HL-60 (cell line): Measurements from ENCODE around the gene CDR2L.

Experiments
- DNase-seq, 2 experiments: peaks; one replicate each; pipeline ENCODE4 v3.0.0-alpha.2; 2010 to 2020; ENCODE audit warnings: low read depth in 1 of 2, low spot score in 1 of 2
- H3K27ac ChIP-seq: fragments of 250-450 bp; sonication (Bioruptor Pico); replicated peaks from 2 replicates; pipeline ENCODE4 v1.5.1; 2020; ENCODE audit warnings: mild to moderate bottlenecking, moderate library complexity
- H3K27me3 ChIP-seq: fragments of 250-450 bp; sonication (Bioruptor Pico); 2 replicates; pipeline ENCODE4 v1.5.1; 2021; ENCODE audit warnings: mild to moderate bottlenecking, moderate library complexity; ENCODE audit not compliant: insufficient read depth, poor library complexity, severe bottlenecking
- H3K4me3 ChIP-seq: replicated peaks from 2 replicates; pipeline ENCODE4 v1.5.1; 2011; ENCODE audit warnings: mild to moderate bottlenecking, control low read depth, low read length; ENCODE audit not compliant: insufficient read depth
- GABPA ChIP-seq: IDR thresholded peaks from 2 replicates; pipeline ENCODE4 v1.6.1; 2012; ENCODE audit warnings: low read depth
- POLR2AphosphoS5 ChIP-seq: IDR thresholded peaks from 2 replicates; pipeline ENCODE4 v1.6.1; 2012; ENCODE audit warnings: low read depth
- SPI1 ChIP-seq: IDR thresholded peaks from 2 replicates; pipeline ENCODE4 v1.6.1; 2012; ENCODE audit warnings: low read depth, mild to moderate bottlenecking, borderline replicate concordance
- TF ChIP-seq, protein P1 (sequence below): IDR thresholded peaks from one replicate; pipeline ENCODE4 v1.5.1; 2011; ENCODE audit warnings: low read length, control low read depth, inconsistent platforms; ENCODE audit not compliant: insufficient read depth
- TF ChIP-seq, protein P2 (sequence below): IDR thresholded peaks from 2 replicates; pipeline ENCODE4 v1.6.1; 2012; ENCODE audit warnings: low read depth; ENCODE audit not compliant: insufficient replicate concordance

CDR2L gene

DNA sequence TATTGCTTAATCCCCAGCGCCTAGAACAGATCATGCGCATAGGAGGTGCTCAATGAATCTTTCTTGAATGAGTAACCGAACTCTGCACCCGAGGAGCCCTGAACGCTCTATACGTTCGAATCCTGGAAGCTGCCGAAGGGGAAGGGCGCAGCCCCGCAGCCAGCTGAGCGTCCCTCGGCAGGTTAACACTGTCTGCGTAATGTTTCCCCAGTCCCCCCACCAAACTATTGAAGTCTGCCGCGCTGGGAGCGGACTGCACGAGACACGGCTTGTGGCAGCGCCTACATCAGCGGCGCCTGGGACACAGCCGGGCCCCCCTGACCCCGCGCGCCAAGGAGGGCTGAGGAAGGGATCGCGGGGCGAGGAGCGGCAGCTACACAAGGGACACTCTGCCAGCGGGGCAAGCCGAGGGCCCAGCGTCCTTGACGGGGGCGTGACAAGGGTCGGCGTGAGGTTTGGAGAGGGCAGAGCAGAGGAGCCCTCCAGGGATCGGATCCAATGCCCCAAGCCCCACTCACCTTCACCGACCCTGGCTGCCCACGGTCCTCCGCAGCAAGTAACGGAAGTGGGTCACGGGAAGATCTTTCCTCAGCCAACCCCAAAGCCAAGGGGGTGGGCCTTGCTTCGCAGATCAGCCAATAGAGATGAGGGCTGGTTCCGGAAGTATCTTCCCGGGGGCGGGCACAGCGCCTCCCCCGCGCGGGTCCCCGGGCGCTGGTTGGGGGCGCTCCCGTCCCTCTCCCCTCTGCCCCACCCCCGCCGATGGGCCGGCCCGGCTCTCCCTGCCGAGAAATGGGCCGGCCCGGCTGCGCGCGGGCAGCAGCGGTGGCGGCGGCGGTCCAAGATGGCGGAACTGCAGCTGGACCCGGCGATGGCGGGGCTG, 59.2 kb downstream of the CDR2L start, which contains the start of the genes ATP5PD and KCTD2:
ATP5PD (minus strand) TSS at position 563 of the 883 bp plus-strand sequence. CDS start 4,319 bp downstream, outside the sequence.
KCTD2 (plus strand) TSS at position 819 of the 883 bp plus-strand sequence; CDS start at position 845, 26 bp downstream.
- H3K27ac ChIP-seq, result peak within 1 kb of the TSS; percentile 89
- TF ChIP-seq SPI1 (peak; percentile 38; the same call in 1 of the 2 replicates), GABPA (peak; percentile 93), POLR2AphosphoS5 (peak; percentile 84; the same call in 1 of the 2 replicates)
- TF ChIP-seq, protein P1, sequence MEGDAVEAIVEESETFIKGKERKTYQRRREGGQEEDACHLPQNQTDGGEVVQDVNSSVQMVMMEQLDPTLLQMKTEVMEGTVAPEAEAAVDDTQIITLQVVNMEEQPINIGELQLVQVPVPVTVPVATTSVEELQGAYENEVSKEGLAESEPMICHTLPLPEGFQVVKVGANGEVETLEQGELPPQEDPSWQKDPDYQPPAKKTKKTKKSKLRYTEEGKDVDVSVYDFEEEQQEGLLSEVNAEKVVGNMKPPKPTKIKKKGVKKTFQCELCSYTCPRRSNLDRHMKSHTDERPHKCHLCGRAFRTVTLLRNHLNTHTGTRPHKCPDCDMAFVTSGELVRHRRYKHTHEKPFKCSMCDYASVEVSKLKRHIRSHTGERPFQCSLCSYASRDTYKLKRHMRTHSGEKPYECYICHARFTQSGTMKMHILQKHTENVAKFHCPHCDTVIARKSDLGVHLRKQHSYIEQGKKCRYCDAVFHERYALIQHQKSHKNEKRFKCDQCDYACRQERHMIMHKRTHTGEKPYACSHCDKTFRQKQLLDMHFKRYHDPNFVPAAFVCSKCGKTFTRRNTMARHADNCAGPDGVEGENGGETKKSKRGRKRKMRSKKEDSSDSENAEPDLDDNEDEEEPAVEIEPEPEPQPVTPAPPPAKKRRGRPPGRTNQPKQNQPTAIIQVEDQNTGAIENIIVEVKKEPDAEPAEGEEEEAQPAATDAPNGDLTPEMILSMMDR, result no peak
- TF ChIP-seq, protein P2, sequence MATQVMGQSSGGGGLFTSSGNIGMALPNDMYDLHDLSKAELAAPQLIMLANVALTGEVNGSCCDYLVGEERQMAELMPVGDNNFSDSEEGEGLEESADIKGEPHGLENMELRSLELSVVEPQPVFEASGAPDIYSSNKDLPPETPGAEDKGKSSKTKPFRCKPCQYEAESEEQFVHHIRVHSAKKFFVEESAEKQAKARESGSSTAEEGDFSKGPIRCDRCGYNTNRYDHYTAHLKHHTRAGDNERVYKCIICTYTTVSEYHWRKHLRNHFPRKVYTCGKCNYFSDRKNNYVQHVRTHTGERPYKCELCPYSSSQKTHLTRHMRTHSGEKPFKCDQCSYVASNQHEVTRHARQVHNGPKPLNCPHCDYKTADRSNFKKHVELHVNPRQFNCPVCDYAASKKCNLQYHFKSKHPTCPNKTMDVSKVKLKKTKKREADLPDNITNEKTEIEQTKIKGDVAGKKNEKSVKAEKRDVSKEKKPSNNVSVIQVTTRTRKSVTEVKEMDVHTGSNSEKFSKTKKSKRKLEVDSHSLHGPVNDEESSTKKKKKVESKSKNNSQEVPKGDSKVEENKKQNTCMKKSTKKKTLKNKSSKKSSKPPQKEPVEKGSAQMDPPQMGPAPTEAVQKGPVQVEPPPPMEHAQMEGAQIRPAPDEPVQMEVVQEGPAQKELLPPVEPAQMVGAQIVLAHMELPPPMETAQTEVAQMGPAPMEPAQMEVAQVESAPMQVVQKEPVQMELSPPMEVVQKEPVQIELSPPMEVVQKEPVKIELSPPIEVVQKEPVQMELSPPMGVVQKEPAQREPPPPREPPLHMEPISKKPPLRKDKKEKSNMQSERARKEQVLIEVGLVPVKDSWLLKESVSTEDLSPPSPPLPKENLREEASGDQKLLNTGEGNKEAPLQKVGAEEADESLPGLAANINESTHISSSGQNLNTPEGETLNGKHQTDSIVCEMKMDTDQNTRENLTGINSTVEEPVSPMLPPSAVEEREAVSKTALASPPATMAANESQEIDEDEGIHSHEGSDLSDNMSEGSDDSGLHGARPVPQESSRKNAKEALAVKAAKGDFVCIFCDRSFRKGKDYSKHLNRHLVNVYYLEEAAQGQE, result no peak

DNA sequence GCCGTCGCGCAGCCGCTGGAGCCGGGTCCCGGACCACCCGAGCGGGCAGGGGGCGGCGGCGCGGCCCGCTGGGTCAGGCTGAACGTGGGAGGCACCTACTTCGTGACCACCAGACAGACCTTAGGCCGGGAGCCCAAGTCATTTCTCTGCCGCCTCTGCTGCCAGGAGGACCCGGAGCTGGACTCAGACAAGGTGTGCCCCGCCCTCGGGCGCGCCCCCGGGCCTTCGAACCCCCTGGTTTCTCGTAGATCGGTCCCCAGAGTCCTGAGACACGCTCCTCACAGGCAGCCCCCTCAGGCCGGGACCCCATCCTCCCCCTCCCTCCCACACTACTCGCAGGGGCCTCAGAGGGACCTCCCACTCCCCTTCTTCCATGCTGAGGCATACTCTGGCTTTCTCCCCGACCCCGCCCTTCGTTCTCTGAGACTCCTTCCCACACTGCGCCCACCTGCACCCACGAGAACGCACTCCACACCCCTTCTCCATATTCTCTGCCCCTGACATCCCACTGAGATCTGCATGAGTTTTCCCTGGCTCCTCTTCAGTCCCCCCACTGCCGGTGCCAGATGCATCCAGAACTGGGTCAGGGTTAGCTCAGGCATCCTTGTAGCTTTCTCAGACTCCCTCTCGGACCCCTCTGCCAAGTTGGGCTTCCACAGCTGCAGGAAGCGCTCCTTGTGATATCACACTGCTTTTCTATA, 60.1 kb downstream of the CDR2L start:
- peak overlapping the region; percentile 90 for H3K4me3 ChIP-seq
- peak overlapping the region; percentile 54 for H3K27ac ChIP-seq
- TF ChIP-seq, protein P2, result no peak
- H3K27me3 ChIP-seq, result no peaks in the 10 kb centered on the region
- no peak for DNase-seq

More for the DNA sequence above, 59.2 kb downstream of the CDR2L start, which contains the start of the genes ATP5PD and KCTD2:
- peak within 1 kb of the TSS; percentile 90 for H3K4me3 ChIP-seq
- DNase-seq, result peak; percentile 96 to 97
- no peaks in the 10 kb centered on the region for H3K27me3 ChIP-seq

DNA sequence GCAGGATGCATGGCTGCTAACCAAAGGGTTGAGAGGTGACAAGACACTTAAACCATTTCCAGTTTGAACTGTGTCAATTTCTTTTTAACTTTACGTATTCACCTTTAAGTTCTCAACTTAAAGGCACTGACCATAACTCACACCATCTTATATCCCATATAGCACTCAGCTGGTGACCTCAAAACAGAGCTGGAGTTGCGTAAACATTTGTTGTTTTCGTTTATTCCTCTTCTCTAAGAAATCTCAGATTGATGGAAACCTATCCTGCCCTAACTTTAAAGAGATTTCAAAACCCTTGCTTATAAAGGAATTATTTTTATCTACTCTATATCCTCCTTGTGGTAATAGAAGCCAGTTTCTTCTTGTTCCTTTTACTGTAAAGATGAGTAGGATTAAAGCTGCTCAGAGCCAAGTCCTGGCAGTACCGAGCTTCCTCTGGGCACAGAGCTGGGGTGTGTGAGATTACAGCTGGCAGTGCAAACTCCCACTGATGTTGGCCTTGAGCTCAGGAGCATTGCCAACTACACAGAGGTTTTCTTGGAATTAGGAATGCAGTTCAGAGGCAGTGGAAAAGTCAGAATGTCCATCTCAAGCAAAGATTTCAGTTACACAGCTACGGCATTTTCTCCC, 60.9 kb downstream of the CDR2L start:
- Histone ChIP-seq H3K4me3 (peak overlapping the region; percentile 90), H3K27me3 (no peaks in the 10 kb centered on the region), H3K27ac (no peak overlapping the region)
- DNase-seq, result no peak
- TF ChIP-seq SPI1 (no peak), GABPA (no peak), POLR2AphosphoS5 (no peak)
- TF ChIP-seq, protein P2, result no peak
- TF ChIP-seq, protein P1, result no peak
